HepG2 (cell line): ENCODE results near the gene CCNT2. TPM values are rescaled to one million over a fixed set of nuclear protein-coding genes. Genes with fewer than 3 reads are reported as not detected.

Experiments
- EEA1 ChIP-seq: sonication (generic); formaldehyde crosslinking; IDR thresholded peaks from 2 replicates; pipeline ENCODE4 v1.5.1; 2020; ENCODE audit warnings: mild to moderate bottlenecking, missing genetic modification reagents, borderline replicate concordance
- GABPB1 ChIP-seq: IDR thresholded peaks from 2 replicates; pipeline ENCODE4 v1.6.1; 2016; ENCODE audit warnings: mild to moderate bottlenecking, missing genetic modification reagents, moderate library complexity, missing compliant biosample characterization
- HNF4A ChIP-seq: sonication (generic); formaldehyde crosslinking; IDR thresholded peaks from 2 replicates; pipeline ENCODE4 v1.4.0; 2020; ENCODE audit warnings: missing genetic modification reagents
- KLF16 ChIP-seq, 2 experiments: sonication (generic) in 1 of 2; formaldehyde crosslinking in 1 of 2; IDR thresholded peaks; 2 replicates each; pipeline versions ENCODE4 v1.6.1 to v1.8.0; 2016 to 2023; ENCODE audit warnings: missing genetic modification reagents in 2 of 2, missing compliant biosample characterization in 1 of 2
- KLF9 ChIP-seq: IDR thresholded peaks from 2 replicates; pipeline ENCODE4 v1.6.1; 2016; ENCODE audit warnings: low read depth
- MEIS1 ChIP-seq: sonication (generic); formaldehyde crosslinking; IDR thresholded peaks from 2 replicates; pipeline ENCODE4 v1.9.0; 2021; ENCODE audit warnings: mild to moderate bottlenecking, missing genetic modification reagents, moderate library complexity, borderline replicate concordance
- NKX3-1 ChIP-seq: sonication (generic); formaldehyde crosslinking; IDR thresholded peaks from 2 replicates; pipeline ENCODE4 v1.5.0; 2020; ENCODE audit warnings: missing genetic modification reagents
- SNRNP70 ChIP-seq: fragments of 200-400 bp; formaldehyde crosslinking; IDR thresholded peaks from 2 replicates; pipeline ENCODE4 v1.6.1; 2017; ENCODE audit warnings: mild to moderate bottlenecking, low read depth, low read length, moderate library complexity
- TMF1 ChIP-seq: sonication (generic); formaldehyde crosslinking; IDR thresholded peaks from 2 replicates; pipeline ENCODE4 v1.8.1; 2022; ENCODE audit warnings: low read depth, missing genetic modification reagents
- TSC22D2 ChIP-seq: sonication (generic); formaldehyde crosslinking; IDR thresholded peaks from 2 replicates; pipeline ENCODE4 v1.5.1; 2020; ENCODE audit warnings: missing genetic modification reagents, mild to moderate bottlenecking, borderline replicate concordance
- ZBTB21 ChIP-seq: sonication (generic); formaldehyde crosslinking; IDR thresholded peaks from 2 replicates; pipeline ENCODE4 v1.4.0; 2020; ENCODE audit warnings: missing genetic modification reagents
- ZMYM3 ChIP-seq: sonication (generic); formaldehyde crosslinking; IDR thresholded peaks from 2 replicates; pipeline ENCODE4 v1.5.1; 2020; ENCODE audit warnings: mild to moderate bottlenecking, missing genetic modification reagents
- ZNF10 ChIP-seq: sonication (generic); formaldehyde crosslinking; IDR thresholded peaks from 2 replicates; pipeline ENCODE4 v1.4.0; 2020; ENCODE audit warnings: mild to moderate bottlenecking, low read depth, missing genetic modification reagents, borderline replicate concordance
- ZNF251 ChIP-seq: sonication (generic); formaldehyde crosslinking; IDR thresholded peaks from 2 replicates; pipeline ENCODE4 v1.9.0; 2021; ENCODE audit warnings: mild to moderate bottlenecking, missing genetic modification reagents
- ZNF382 ChIP-seq: sonication (generic); formaldehyde crosslinking; IDR thresholded peaks from 2 replicates; pipeline ENCODE4 v1.5.0; 2020; ENCODE audit warnings: missing genetic modification reagents, mild to moderate bottlenecking, borderline replicate concordance
- ZNF460 ChIP-seq: sonication (generic); formaldehyde crosslinking; IDR thresholded peaks from 2 replicates; pipeline ENCODE4 v1.5.1; 2020; ENCODE audit warnings: missing genetic modification reagents, mild to moderate bottlenecking, borderline replicate concordance
- ZNF550 ChIP-seq: sonication (generic); formaldehyde crosslinking; IDR thresholded peaks from 2 replicates; pipeline ENCODE4 v1.4.0; 2020; ENCODE audit warnings: mild to moderate bottlenecking, missing genetic modification reagents, borderline replicate concordance
- ZNF619 ChIP-seq: sonication (generic); formaldehyde crosslinking; IDR thresholded peaks from 2 replicates; pipeline ENCODE4 v1.4.0; 2020; ENCODE audit warnings: mild to moderate bottlenecking, missing genetic modification reagents
- ZNF777 ChIP-seq: sonication (generic); formaldehyde crosslinking; IDR thresholded peaks from 2 replicates; pipeline ENCODE4 v1.4.0; 2020; ENCODE audit warnings: missing genetic modification reagents
- polyA plus RNA-seq, 8 experiments: library from polyadenylated mRNA; depleted of rRNA in 3 of 8; stranded (reverse) in 7 of 8; unstranded in 1 of 8; fragments of >200 nt; fragmentation: Illumina TruSeq in 4 of 8; extraction: Trizol in 4 of 8; gene quantifications; 2 replicates each; pipeline versions ENCODE4 v1.2.1 to v1.2.3, GENCODE V29; 2011 to 2016; ENCODE audit warnings: low read depth in 4 of 8, missing spikeins in 1 of 8, mixed read lengths in 1 of 8; ENCODE audit not compliant: insufficient read depth in 1 of 8
- total RNA-seq, 5 experiments: library from RNA; depleted of rRNA; stranded (reverse); fragments of >200 nt; fragmentation: Illumina TruSeq; extraction: Trizol; gene quantifications; 2 replicates each; pipeline ENCODE4 v1.2.3, GENCODE V29; 2016; ENCODE audit warnings: low read depth in 1 of 5
- TF ChIP-seq, protein P1 (sequence below): sonication (generic); formaldehyde crosslinking; IDR thresholded peaks from 2 replicates; pipeline ENCODE4 v1.4.0; 2020; ENCODE audit warnings: mild to moderate bottlenecking, missing genetic modification reagents
- TF ChIP-seq, protein P2 (sequence below): IDR thresholded peaks from 2 replicates; pipeline ENCODE4 v1.6.1; 2016
- TF ChIP-seq, protein P3 (sequence below): sonication (generic); formaldehyde crosslinking; IDR thresholded peaks from 2 replicates; pipeline ENCODE4 v1.8.1; 2023; ENCODE audit warnings: mild to moderate bottlenecking, missing genetic modification reagents

The CCNT2 gene
- total and polyA plus RNA-seq, 2 of the 13 experiments (the other 11 are each of a cell fraction or from before 2014, with no cell fraction given) = 22.1 to 34.4 TPM

DNA sequence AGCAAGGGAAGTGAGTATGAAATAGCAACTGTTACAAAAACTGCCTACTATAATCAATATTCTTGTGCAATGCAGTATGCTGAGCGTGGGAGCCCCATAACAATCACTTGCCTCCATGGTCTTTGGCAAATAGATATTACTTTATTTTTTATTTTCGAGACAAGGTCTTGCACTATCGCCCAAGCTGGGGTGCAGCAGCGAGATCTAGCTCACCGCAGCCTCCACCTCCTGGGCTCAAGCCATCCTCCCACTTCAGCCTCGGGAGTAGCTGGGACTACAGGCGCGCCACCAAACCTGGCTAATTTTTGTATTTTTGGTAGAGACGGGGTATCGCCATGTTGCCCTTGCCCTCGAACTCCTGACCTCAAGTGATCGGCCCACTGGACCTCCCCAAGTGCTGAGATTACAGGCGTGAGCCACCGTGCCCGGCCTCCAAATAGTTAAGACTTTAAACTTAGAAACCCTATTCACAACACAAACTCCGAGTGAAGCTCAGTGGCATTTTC is 1.2 kb upstream of the CCNT2 start (continued):
- TF ChIP-seq ZNF550 (CRISPR knock-in tag) = no peak
- TF ChIP-seq NKX3-1 (CRISPR knock-in tag) = no peak
- TF ChIP-seq ZMYM3 (CRISPR knock-in tag) = peak; percentile 71
- TF ChIP-seq GABPB1 (CRISPR knock-in tag) = no peak
- no peak for TF ChIP-seq EEA1 (CRISPR knock-in tag)
- TF ChIP-seq KLF16 (CRISPR knock-in tag; IDR thresholded peaks at IDR 0.05) = peak in 1 of 2 experiments; percentile 14; a peak in 1 of 4 replicates
- TF ChIP-seq ZNF251 (CRISPR knock-in tag) = no peak
- TF ChIP-seq, protein P1, sequence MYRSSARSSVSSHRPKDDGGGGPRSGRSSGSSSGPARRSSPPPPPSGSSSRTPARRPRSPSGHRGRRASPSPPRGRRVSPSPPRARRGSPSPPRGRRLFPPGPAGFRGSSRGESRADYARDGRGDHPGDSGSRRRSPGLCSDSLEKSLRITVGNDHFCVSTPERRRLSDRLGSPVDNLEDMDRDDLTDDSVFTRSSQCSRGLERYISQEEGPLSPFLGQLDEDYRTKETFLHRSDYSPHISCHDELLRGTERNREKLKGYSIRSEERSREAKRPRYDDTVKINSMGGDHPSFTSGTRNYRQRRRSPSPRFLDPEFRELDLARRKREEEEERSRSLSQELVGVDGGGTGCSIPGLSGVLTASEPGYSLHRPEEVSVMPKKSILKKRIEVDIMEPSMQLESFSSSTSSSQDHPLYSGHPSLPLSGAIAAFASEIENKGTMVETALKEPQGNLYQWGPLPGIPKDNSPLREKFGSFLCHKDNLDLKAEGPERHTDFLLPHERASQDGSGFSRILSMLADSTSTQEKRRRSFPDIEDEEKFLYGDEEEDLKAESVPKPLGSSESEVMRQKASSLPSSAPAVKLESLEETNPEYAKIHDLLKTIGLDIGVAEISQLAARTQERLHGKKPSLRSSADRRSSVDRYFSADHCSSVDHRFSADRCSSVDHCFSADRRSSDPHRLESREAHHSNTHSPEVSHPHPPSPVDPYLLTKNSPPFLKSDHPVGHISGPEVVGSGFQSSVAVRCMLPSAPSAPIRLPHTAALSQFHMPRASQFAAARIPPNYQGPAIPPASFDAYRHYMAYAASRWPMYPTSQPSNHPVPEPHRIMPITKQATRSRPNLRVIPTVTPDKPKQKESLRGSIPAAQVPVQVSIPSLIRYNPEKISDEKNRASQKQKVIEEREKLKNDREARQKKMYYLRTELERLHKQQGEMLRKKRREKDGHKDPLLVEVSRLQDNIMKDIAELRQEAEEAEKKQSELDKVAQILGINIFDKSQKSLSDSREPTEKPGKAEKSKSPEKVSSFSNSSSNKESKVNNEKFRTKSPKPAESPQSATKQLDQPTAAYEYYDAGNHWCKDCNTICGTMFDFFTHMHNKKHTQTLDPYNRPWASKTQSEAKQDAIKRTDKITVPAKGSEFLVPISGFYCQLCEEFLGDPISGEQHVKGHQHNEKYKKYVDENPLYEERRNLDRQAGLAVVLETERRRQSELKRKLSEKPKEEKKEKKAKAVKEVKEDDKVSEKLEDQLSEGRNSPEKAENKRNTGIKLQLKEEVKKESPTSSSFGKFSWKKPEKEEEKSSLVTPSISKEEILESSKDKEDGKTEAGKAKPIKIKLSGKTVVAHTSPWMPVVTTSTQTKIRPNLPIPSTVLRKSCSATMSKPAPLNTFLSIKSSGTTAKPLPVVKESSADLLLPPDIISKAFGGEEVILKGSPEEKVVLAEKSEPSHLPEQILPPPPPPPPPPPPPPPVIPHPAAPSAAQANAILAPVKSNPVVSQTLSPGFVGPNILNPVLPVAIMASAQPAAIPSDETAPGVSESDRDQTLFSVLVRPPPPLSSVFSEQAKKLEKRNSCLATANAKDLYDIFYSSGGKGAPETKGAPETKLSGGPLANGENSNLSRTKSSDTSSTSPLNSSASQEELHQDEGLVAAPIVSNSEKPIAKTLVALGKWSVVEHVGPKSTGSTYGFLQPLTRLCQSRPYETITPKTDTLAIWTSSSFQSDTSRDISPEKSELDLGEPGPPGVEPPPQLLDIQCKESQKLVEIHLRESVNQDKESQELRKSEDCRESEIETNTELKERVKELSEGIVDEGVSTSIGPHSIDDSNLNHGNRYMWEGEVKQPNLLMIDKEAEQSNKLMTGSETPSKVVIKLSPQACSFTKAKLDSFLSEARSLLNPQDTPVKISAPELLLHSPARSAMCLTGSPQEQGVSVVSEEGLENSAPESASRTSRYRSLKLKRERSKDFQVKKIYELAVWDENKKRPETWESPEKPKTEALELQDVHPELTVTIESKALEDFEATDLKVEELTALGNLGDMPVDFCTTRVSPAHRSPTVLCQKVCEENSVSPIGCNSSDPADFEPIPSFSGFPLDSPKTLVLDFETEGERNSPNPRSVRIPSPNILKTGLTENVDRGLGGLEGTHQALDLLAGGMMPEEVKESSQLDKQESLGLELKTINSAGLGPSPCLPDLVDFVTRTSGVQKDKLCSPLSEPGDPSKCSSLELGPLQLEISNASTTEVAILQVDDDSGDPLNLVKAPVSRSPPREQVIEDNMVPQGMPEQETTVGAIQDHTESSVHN (CRISPR knock-in tag) = no peak
- TF ChIP-seq KLF9 = no peak
- peak; percentile 48; the same call in 1 of the 2 replicates for TF ChIP-seq ZNF460 (CRISPR knock-in tag)
- no peak for TF ChIP-seq HNF4A
- no peak for TF ChIP-seq ZNF777 (CRISPR knock-in tag)
- TF ChIP-seq, protein P2, sequence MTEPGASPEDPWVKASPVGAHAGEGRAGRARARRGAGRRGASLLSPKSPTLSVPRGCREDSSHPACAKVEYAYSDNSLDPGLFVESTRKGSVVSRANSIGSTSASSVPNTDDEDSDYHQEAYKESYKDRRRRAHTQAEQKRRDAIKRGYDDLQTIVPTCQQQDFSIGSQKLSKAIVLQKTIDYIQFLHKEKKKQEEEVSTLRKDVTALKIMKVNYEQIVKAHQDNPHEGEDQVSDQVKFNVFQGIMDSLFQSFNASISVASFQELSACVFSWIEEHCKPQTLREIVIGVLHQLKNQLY (CRISPR knock-in tag) = no peak; the same call in 1 of the 2 replicates
- no peak; the same call in 1 of the 2 replicates for TF ChIP-seq ZBTB21 (CRISPR knock-in tag)
- TF ChIP-seq MEIS1 = no peak
- no peak for TF ChIP-seq TMF1 (CRISPR knock-in tag)
- no peak for TF ChIP-seq TSC22D2 (CRISPR knock-in tag)
- TF ChIP-seq, protein P3, sequence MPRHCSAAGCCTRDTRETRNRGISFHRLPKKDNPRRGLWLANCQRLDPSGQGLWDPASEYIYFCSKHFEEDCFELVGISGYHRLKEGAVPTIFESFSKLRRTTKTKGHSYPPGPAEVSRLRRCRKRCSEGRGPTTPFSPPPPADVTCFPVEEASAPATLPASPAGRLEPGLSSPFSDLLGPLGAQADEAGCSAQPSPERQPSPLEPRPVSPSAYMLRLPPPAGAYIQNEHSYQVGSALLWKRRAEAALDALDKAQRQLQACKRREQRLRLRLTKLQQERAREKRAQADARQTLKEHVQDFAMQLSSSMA (CRISPR knock-in tag) = no peak
- no peak for TF ChIP-seq ZNF10 (CRISPR knock-in tag)
- TF ChIP-seq SNRNP70 = no peak
- TF ChIP-seq ZNF382 (CRISPR knock-in tag) = no peak
- TF ChIP-seq ZNF619 (CRISPR knock-in tag) = peak; percentile 21; the same call in 1 of the 2 replicates
